Fibroblast of lung (primary cell): ENCODE data around the gene CLEC18B. TPM values are rescaled to one million over a fixed set of nuclear protein-coding genes. Genes with fewer than 3 reads are reported as not detected.
A peak's percentile ranks its signal among the peaks of the same experiment; 100 is the strongest.
"Not testable (repeated sequence)": the region's sequence is repeated elsewhere in the genome, so short reads cannot be mapped to it uniquely, and the experiment has no call there.

Experiments used
- DNase-seq, 2 donors: peaks; one replicate each; pipeline versions ENCODE4 v3.0.0 to v3.0.0-alpha.2; 2010; ENCODE audit warnings: low read depth in 2 of 2
- H2AFZ ChIP-seq: 2 replicates; pipeline ENCODE4 v1.5.1; 2012; ENCODE audit warnings: low read length, control low read depth, inconsistent platforms
- H3K27ac ChIP-seq: 2 replicates; pipeline ENCODE4 v1.5.1; 2011; ENCODE audit warnings: low read length, control low read depth; ENCODE audit not compliant: insufficient read depth
- H3K27me3 ChIP-seq: 2 replicates; pipeline ENCODE4 v1.5.1; 2011; ENCODE audit warnings: mild to moderate bottlenecking, low read length; ENCODE audit not compliant: control insufficient read depth, insufficient read depth
- H3K36me3 ChIP-seq: 2 replicates; pipeline ENCODE4 v1.5.1; 2011; ENCODE audit warnings: low read length; ENCODE audit not compliant: control insufficient read depth, insufficient read depth
- H3K4me1 ChIP-seq: 2 replicates; pipeline ENCODE4 v1.5.1; 2011; ENCODE audit warnings: low read length; ENCODE audit not compliant: control insufficient read depth, insufficient read depth; ENCODE audit errors: extremely low read depth
- H3K4me2 ChIP-seq: 2 replicates; pipeline ENCODE4 v1.5.1; 2011; ENCODE audit warnings: low read length, control low read depth; ENCODE audit not compliant: insufficient read depth; ENCODE audit errors: extremely low read depth
- H3K4me3 ChIP-seq, 4 experiments: fragments of 200-600 bp in 1 of 4; sonication (generic) in 1 of 4; replicated peaks in 1 of 4; 2 replicates each; pipeline ENCODE4 v1.5.1; 2011 to 2016; ENCODE audit warnings: low read length in 4 of 4, low read depth in 3 of 4, mild to moderate bottlenecking in 3 of 4, control low read depth in 2 of 4, inconsistent platforms in 1 of 4, mixed read lengths in 1 of 4; ENCODE audit not compliant: insufficient read depth in 1 of 4; ENCODE audit errors: control extremely low read depth in 1 of 4
- H3K79me2 ChIP-seq: 2 replicates; pipeline ENCODE4 v1.5.1; 2012; ENCODE audit warnings: mild to moderate bottlenecking, low read length, inconsistent platforms; ENCODE audit not compliant: control insufficient read depth, insufficient read depth
- H3K9ac ChIP-seq: 2 replicates; pipeline ENCODE4 v1.5.1; 2011; ENCODE audit warnings: mild to moderate bottlenecking, low read length, control low read depth; ENCODE audit not compliant: insufficient read depth
- H3K9me3 ChIP-seq: 2 replicates; pipeline ENCODE4 v1.5.1; 2012; ENCODE audit warnings: low read depth, low read length; ENCODE audit not compliant: control insufficient read depth, insufficient read depth
- H4K20me1 ChIP-seq: 2 replicates; pipeline ENCODE4 v1.5.1; 2011; ENCODE audit warnings: low read length; ENCODE audit not compliant: control insufficient read depth, insufficient read depth; ENCODE audit errors: extremely low read depth
- EZH2 ChIP-seq: IDR thresholded peaks from 2 replicates; pipeline ENCODE4 v1.5.1; 2012; ENCODE audit warnings: low read length, control low read depth, mild to moderate bottlenecking; ENCODE audit errors: missing control alignments
- polyA minus RNA-seq: library from RNA; depleted of rRNA, polyadenylated mRNA; stranded (reverse); fragments of >200 nt; gene quantifications from 2 replicates; pipeline ENCODE4 v1.2.3, GENCODE V29; 2011; ENCODE audit warnings: low replicate concordance
- polyA plus RNA-seq, 2 donors: library from polyadenylated mRNA; depleted of rRNA in 1 of 2; stranded (reverse) in 1 of 2; unstranded in 1 of 2; fragments of >200 nt; gene quantifications; 2 replicates each; pipeline ENCODE4 v1.2.1, GENCODE V29; 2011 to 2012; ENCODE audit warnings: missing spikeins in 1 of 2
- total RNA-seq: library from RNA; depleted of rRNA; stranded (reverse); fragments of >200 nt; gene quantifications from 2 replicates; pipeline ENCODE4 v1.2.1, GENCODE V29; 2014
- TF ChIP-seq, protein P1 (sequence below), 2 donors: IDR thresholded peaks in 1 of 2; conservative IDR thresholded peaks in 1 of 2; 1 replicate in 1 of 2; 2 replicates in 1 of 2; pipeline ENCODE4 v1.5.1; 2011 to 2012; ENCODE audit warnings: low read length in 2 of 2, control low read depth in 1 of 2, inconsistent platforms in 1 of 2, low read depth in 1 of 2, mild to moderate bottlenecking in 1 of 2

The CLEC18B gene
- total RNA-seq = 0.77 and 0.83 TPM in 2 replicates
- polyA plus RNA-seq = 0.15 TPM in 1 of 2 replicates, not detected in the other
- 0.09 TPM in 1 of 2 replicates, not detected in the other for polyA plus RNA-seq (2012)
- polyA minus RNA-seq = not detected in 2 replicates

DNA sequence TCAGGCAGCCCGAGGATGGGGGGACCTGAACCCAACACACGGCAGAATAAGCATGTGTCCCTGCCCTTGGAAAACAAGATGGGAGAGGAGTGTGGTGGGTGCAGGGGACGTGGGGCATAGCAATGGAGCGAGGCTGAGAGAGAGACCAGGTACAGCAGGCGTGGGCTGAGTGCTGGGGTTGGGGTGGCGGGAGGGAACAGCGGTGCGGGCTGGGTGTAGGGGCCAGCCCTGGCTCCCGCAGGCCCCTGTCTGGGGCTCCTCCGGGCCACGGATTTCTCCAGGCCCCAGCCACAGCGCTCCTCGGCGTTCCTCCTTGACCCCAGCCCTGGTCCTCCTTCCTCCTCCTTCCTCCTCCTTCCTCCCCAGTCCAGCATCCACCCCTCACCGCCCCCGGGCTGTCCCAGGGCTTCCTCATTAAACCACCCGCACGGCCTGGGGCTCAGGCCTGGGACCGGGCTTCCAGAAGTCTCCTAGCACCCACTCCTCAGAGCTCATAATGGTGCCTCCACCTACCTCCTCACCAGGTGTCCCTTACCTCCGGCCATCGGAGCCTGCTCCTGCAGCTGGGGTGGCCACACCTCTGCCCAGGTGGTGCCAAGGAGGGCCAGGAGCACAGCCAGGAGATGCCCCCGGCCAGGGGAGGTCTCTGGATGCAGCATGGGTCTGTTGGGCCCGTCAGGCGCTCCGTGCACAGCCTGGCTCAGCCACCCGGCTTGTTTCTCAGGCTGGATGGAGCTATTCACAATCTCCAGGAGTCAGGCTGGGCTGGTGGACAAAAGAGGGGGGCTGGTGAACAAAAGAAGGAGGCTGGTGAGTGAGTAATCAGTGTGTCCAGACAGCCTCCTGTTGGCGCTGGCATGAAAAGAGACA, at the start of gene CLEC18B:
CLEC18B (minus strand) TSS at position 867 of the 870 bp plus-strand sequence; CDS start at position 659, 208 bp downstream.
- not testable (repeated sequence) for H3K4me1 ChIP-seq, H3K27ac ChIP-seq, H3K4me2 ChIP-seq, H3K36me3 ChIP-seq, H4K20me1 ChIP-seq, H3K9me3 ChIP-seq, H3K4me3 ChIP-seq, H3K9ac ChIP-seq, H3K79me2 ChIP-seq, H3K27me3 ChIP-seq, H2AFZ ChIP-seq
- peak in 1 of 2 donors; percentile 79 for DNase-seq

DNA sequence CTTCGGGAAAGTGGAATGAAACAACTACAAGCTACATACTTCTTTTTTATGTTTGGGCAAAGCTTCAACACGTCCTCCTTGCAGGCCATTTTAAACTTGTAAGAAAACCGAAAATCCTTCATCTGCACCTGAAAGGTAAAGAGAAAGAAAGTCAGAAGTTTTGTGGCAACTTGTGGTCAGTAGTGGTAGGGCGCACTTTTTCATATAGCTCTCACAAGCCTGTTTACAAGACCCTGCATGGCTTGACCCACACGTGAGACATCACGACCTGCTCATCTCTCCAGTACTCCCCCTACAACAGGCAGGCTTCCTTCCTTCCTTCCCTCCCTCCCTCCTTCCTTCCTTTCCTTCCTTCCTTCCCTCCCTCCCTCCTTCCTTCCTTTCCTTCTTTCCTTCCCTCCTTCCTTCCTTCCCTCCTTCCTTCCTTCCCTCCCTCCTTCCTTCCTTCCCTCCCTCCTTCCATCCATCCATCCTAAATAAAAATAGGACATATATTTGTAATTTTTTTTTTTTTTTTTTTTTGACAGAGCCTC, 48.7 kb upstream of the CLEC18B start:
- Histone ChIP-seq H3K27ac (no peak overlapping the region), H3K79me2 (no peaks in the 10 kb centered on the region), H3K36me3 (peaks cover 21% of the 10 kb centered on the region), H2AFZ (no peak overlapping the region), H4K20me1 (no peaks in the 10 kb centered on the region), H3K9me3 (no peaks in the 10 kb centered on the region), H3K4me1 (no peaks in the 10 kb centered on the region), H3K4me2 (no peak overlapping the region), H3K9ac (no peak overlapping the region), H3K27me3 (no peaks in the 10 kb centered on the region), H3K4me3 (no peak overlapping the region)
- no peak for DNase-seq
- TF ChIP-seq EZH2 = no peak
- TF ChIP-seq, protein P1, sequence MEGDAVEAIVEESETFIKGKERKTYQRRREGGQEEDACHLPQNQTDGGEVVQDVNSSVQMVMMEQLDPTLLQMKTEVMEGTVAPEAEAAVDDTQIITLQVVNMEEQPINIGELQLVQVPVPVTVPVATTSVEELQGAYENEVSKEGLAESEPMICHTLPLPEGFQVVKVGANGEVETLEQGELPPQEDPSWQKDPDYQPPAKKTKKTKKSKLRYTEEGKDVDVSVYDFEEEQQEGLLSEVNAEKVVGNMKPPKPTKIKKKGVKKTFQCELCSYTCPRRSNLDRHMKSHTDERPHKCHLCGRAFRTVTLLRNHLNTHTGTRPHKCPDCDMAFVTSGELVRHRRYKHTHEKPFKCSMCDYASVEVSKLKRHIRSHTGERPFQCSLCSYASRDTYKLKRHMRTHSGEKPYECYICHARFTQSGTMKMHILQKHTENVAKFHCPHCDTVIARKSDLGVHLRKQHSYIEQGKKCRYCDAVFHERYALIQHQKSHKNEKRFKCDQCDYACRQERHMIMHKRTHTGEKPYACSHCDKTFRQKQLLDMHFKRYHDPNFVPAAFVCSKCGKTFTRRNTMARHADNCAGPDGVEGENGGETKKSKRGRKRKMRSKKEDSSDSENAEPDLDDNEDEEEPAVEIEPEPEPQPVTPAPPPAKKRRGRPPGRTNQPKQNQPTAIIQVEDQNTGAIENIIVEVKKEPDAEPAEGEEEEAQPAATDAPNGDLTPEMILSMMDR (conservative IDR thresholded peaks at IDR 0.05 in 1 of 2, IDR thresholded peaks at IDR 0.05 in 1 of 2; ENCODE audit: low read depth in 1 of 2, low read length in 2 of 2) = no peak

DNA sequence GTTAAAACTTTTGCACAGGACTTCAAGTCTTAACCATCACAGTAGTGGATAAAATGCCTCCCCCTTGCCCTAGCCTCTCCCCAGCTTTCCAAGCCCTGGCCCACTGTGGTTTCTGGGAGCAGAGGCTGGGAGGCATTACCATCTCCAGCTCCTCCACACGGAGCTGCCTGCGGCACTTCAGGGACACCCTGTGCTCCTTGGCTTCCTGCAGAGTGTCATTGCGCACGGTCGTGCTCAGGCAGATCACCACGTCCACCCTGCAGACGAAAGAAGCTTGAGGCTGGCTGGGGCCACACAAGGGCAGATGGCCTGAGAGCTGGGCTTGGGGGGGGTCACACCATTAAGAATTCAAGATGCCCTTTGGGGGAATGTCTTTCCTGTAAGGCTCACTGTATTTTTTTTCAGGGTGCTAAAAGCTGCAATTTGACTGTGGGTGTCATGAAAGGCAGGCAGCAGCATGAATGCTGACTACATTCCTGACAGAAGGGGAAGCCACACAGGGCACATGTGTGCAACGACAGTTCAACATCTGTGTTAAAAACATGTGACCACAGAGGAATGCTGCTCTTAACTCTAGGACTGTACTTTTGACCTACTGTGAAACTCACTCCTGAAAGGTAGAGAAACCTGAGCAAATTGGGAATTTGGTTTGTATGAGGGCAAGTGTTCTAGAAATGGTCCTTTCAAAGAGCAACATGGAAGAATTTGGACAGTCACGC, 47.7 kb upstream of the CLEC18B start:
- TF ChIP-seq, protein P1 (conservative IDR thresholded peaks at IDR 0.05 in 1 of 2, IDR thresholded peaks at IDR 0.05 in 1 of 2; ENCODE audit: low read depth in 1 of 2, low read length in 2 of 2) = no peak
- TF ChIP-seq EZH2 = no peak

More for the DNA sequence above, 47.7 kb upstream of the CLEC18B start:
- Histone ChIP-seq H3K79me2 (no peaks in the 10 kb centered on the region), H3K4me2 (no peak overlapping the region), H2AFZ (no peak overlapping the region), H3K9ac (no peak overlapping the region), H3K9me3 (no peaks in the 10 kb centered on the region), H3K36me3 (peaks cover 20% of the 10 kb centered on the region), H3K4me3 (no peak overlapping the region), H3K27ac (no peak overlapping the region), H3K4me1 (no peaks in the 10 kb centered on the region), H4K20me1 (no peaks in the 10 kb centered on the region), H3K27me3 (no peaks in the 10 kb centered on the region)
- no peak for DNase-seq
